GM06990 (cell line): ENCODE measurements around the gene ADAM23.

ENCODE experiments used
- DNase-seq: peaks from one replicate; pipeline ENCODE4 v3.0.0-alpha.2; 2011; ENCODE audit not compliant: insufficient read length; ENCODE audit errors: extremely low read depth
- H3K27me3 ChIP-seq: replicated peaks from 2 replicates; pipeline ENCODE4 v1.6.0; 2011; ENCODE audit warnings: low read length; ENCODE audit not compliant: control insufficient read depth, insufficient read depth
- H3K36me3 ChIP-seq: 2 replicates; pipeline ENCODE4 v1.5.1; 2011; ENCODE audit warnings: low read length; ENCODE audit not compliant: control insufficient read depth, insufficient read depth
- H3K4me3 ChIP-seq: replicated peaks from 2 replicates; pipeline ENCODE4 v1.5.1; 2011; ENCODE audit warnings: low read depth, mild to moderate bottlenecking, control low read depth, low read length
- TF ChIP-seq, protein P1 (sequence below): IDR thresholded peaks from 2 replicates; pipeline ENCODE4 v1.5.1; 2011; ENCODE audit warnings: low read length, control low read depth, mild to moderate bottlenecking, inconsistent platforms; ENCODE audit not compliant: insufficient read depth, poor library complexity, severe bottlenecking

The ADAM23 gene

DNA sequence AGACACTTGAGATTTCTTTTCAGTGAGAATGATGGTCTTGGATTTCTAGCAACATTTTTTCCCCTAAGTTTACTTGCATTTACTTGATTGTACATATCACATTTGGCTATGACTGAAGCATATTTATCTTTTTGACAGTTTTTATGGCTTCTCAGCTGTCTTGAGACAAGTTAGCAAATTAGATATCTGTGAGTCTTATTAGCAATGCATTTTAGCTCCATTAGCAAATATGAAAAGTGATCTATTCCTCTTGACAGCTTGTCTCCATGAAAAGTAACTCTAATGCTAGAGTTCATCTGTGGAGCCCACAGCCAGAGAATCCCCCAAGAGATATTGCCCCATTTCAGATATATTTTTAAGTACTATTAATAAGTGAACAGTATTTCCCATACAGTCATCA lies 126.9 kb downstream of the ADAM23 start:
- no peak for DNase-seq
- H3K27me3 ChIP-seq: no peaks in the 10 kb centered on the region
- peaks cover 3% of the 10 kb centered on the region; the same call in 1 of the 2 replicates for H3K36me3 ChIP-seq
- no peak overlapping the region for H3K4me3 ChIP-seq
- TF ChIP-seq, protein P1, sequence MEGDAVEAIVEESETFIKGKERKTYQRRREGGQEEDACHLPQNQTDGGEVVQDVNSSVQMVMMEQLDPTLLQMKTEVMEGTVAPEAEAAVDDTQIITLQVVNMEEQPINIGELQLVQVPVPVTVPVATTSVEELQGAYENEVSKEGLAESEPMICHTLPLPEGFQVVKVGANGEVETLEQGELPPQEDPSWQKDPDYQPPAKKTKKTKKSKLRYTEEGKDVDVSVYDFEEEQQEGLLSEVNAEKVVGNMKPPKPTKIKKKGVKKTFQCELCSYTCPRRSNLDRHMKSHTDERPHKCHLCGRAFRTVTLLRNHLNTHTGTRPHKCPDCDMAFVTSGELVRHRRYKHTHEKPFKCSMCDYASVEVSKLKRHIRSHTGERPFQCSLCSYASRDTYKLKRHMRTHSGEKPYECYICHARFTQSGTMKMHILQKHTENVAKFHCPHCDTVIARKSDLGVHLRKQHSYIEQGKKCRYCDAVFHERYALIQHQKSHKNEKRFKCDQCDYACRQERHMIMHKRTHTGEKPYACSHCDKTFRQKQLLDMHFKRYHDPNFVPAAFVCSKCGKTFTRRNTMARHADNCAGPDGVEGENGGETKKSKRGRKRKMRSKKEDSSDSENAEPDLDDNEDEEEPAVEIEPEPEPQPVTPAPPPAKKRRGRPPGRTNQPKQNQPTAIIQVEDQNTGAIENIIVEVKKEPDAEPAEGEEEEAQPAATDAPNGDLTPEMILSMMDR: no peak

DNA sequence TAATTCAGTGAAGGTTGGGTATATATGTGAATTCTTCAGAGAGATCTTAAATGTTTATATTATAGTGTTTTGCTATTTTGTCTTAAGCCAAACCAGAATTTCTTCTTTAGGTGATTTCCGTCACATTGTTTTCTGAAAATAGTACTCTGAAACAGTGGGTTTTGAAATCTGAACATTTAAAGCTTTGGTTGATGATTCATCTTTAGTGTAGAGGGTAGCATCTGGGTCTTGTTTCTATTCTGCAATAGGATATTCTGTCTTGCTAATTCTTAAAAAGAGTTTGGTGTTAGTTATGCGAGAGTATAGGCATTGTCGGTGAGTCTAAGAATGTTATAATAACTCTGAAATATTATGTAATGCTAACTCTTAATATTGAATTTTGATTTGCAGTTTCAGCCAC lies 129.4 kb downstream of the ADAM23 start:
- no peaks in the 10 kb centered on the region for H3K27me3 ChIP-seq
- no peak for DNase-seq
- TF ChIP-seq, protein P1: no peak
- no peaks in the 10 kb centered on the region; the same call in 1 of the 2 replicates for H3K36me3 ChIP-seq
- H3K4me3 ChIP-seq: no peak overlapping the region

DNA sequence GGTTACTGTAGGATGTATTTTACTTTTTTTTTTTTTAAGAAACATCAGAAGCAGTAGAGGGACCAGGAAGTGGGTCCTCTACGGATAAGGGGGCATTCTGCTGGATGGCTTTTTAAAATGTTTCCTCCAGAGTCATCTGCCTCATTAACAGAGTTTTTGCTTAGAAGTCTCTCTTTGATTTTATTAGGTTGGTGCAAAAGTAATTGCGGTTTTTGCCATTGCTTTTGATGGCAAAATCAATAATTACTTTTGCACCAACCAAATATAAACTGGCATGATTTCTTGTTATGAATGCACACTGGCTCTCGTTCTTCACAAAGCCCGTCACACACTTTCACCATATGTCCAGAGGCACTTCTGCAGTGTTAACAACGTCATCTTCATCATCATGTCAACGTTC lies 130.5 kb downstream of the ADAM23 start:
- Histone ChIP-seq H3K4me3 (no peak overlapping the region), H3K27me3 (no peaks in the 10 kb centered on the region), H3K36me3 (no peaks in the 10 kb centered on the region)
- TF ChIP-seq, protein P1: no peak
- no peak for DNase-seq

DNA sequence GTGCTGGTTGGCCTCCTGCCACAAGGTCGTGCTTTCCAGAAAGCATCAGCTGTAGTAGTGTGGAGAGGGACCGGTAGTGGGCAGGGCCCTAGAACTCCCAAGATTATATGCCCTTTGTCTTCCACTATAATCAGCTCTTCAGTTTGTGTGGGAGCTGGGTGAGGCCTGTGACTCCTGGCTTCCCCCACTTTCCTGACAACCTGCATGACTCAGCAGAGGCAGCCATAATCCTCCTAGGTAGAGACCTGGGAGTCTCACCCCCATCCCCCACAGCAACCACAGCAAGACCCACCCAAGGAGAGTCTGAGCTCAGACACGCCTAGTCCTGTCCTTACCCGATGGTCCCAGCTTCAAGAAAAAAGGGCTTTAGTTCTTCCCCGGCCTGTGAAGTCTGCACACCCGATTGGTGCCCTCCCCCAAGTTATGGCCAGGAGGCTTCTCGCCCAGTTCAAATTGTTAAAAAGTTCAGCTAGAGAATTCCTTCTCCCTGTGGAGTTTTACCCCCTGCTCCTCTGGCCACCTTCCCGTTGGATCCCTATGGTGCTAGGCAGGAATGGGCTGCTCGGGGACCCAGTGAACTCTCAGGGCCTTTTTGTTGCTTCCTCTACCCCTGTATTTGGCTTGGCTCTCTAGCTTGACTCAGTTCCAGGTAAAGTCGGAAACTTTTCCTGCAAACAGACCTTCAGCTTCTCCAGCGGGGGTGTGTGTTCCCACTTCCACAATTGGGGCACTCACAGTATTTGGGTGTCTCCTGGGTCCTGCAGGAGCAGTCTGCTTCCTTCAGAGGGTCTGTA lies 141.2 kb downstream of the ADAM23 start:
- no peaks in the 10 kb centered on the region for H3K27me3 ChIP-seq
- H3K36me3 ChIP-seq: no peaks in the 10 kb centered on the region
- DNase-seq: no peak
- H3K4me3 ChIP-seq: no peak overlapping the region
- TF ChIP-seq, protein P1: no peak

DNA sequence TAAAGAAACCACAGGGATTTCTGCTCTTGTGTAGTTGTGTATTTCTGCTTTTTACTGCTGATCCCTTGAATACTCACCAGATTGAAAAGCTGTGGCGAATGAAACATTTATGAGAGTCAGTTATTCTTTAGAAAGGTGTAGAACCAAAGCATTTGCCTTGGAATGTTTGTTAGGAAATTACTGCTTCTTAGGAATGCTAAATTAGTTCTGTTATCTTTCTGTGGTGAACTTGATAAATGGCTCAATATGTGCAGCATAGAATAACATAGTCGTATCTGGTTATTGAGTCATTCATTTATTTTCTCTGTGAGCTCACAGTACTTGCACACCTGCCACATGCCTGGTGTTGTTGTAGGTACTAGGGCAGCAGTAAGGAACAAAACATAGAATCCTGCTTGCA lies 142.0 kb downstream of the ADAM23 start:
- Histone ChIP-seq H3K27me3 (no peaks in the 10 kb centered on the region), H3K4me3 (no peak overlapping the region), H3K36me3 (no peaks in the 10 kb centered on the region)
- TF ChIP-seq, protein P1: no peak
- DNase-seq: no peak
